GM18867 (cell line): Measurements from ENCODE around the gene CHMP1B.
"Not testable (repeated sequence)": the region's sequence is repeated elsewhere in the genome, so short reads cannot be mapped to it uniquely, and the experiment has no call there.

Experiments used
- ATAC-seq: cut with Tn5 transposase; IDR thresholded peaks from one replicate; pipeline ENCODE4 v1.9.1; 2021; ENCODE audit warnings: mild to moderate bottlenecking, moderate library complexity; ENCODE audit not compliant: unreplicated experiment

Gene CHMP1B

GRCh38 chr18:11866329-11866728, 15.1 kb downstream of the CHMP1B start:
- ATAC-seq = no peak

GRCh38 chr18:11866764-11867163, 15.6 kb downstream of the CHMP1B start:
- no peak for ATAC-seq

- ATAC-seq = no peak
These were observed 17.0 kb downstream of the CHMP1B start for GRCh38 chr18:11868230-11868629.

- ATAC-seq = peak; percentile 40
These were observed 20.3 kb downstream of the CHMP1B start for GRCh38 chr18:11871501-11871900.

- ATAC-seq = no peak
These were observed 21.4 kb downstream of the CHMP1B start for GRCh38 chr18:11872479-11873136.

GRCh38 chr18:11873670-11874340, 22.6 kb downstream of the CHMP1B start:
- no peak for ATAC-seq

GRCh38 chr18:11874676-11875075, 23.5 kb downstream of the CHMP1B start:
- ATAC-seq = no peak

- no peak for ATAC-seq
These were observed 26.4 kb downstream of the CHMP1B start for GRCh38 chr18:11877497-11878135.

GRCh38 chr18:11880586-11881304, 29.5 kb downstream of the CHMP1B start:
- no peak for ATAC-seq

GRCh38 chr18:11882636-11883035, 31.4 kb downstream of the CHMP1B start:
- no peak for ATAC-seq

GRCh38 chr18:11883153-11883552, 31.9 kb downstream of the CHMP1B start:
- no peak for ATAC-seq

- no peak for ATAC-seq
These were observed 33.3 kb downstream of the CHMP1B start for GRCh38 chr18:11884396-11885030.

- ATAC-seq = no peak
These were observed 34.2 kb downstream of the CHMP1B start for GRCh38 chr18:11885278-11885947.

GRCh38 chr18:11886577-11887110, 35.4 kb downstream of the CHMP1B start:
- no peak for ATAC-seq

GRCh38 chr18:11887328-11888128, 36.3 kb downstream of the CHMP1B start:
- no peak for ATAC-seq

- no peak for ATAC-seq
These were observed 37.5 kb downstream of the CHMP1B start for GRCh38 chr18:11888726-11889125.

GRCh38 chr18:11889284-11889683, 38.1 kb downstream of the CHMP1B start:
- no peak for ATAC-seq

GRCh38 chr18:11891737-11892136, 40.5 kb downstream of the CHMP1B start:
- no peak for ATAC-seq

- ATAC-seq = not testable (repeated sequence)
These were observed 41.2 kb downstream of the CHMP1B start for GRCh38 chr18:11892438-11892837.
